ENCODE data around the gene GLIS1.
A peak's percentile ranks its signal among the peaks of the same experiment; 100 is the strongest.

The GLIS1 gene

GRCh38 chr1:53546409-53547155 lies 192.4 kb downstream of the GLIS1 start:
- no peak for DNase-seq (ENCODE audit: low spot score)

GRCh38 chr1:53545663-53546408 lies 193.1 kb downstream of the GLIS1 start:
- no peak for DNase-seq (ENCODE audit: low spot score)

GRCh38 chr1:53544728-53545515 lies 194.0 kb downstream of the GLIS1 start:
- DNase-seq (ENCODE audit: low spot score) = no peak

GRCh38 chr1:53543778-53544695 lies 194.9 kb downstream of the GLIS1 start:
- DNase-seq (ENCODE audit: low spot score) = peak; percentile 47

GRCh38 chr1:53543130-53543777 lies 195.7 kb downstream of the GLIS1 start:
- no peak for DNase-seq (ENCODE audit: low spot score)

- no peak for DNase-seq (ENCODE audit: low spot score)
These were observed 196.4 kb downstream of the GLIS1 start for GRCh38 chr1:53542551-53542950.

GRCh38 chr1:53541761-53542550 lies 197.0 kb downstream of the GLIS1 start:
- peak; percentile 91 for DNase-seq (ENCODE audit: low spot score)

- no peak for DNase-seq (ENCODE audit: low spot score)
These were observed 197.7 kb downstream of the GLIS1 start for GRCh38 chr1:53541263-53541625.

GRCh38 chr1:53540604-53541262 lies 198.2 kb downstream of the GLIS1 start:
- DNase-seq (ENCODE audit: low spot score) = no peak

GRCh38 chr1:53539711-53540603 lies 199.0 kb downstream of the GLIS1 start:
- DNase-seq (ENCODE audit: low spot score) = no peak

- DNase-seq (ENCODE audit: low spot score) = no peak
These were observed 199.7 kb downstream of the GLIS1 start for GRCh38 chr1:53539226-53539625.

- DNase-seq (ENCODE audit: low spot score) = no peak
These were observed 202.4 kb downstream of the GLIS1 start for GRCh38 chr1:53536606-53537005.

GRCh38 chr1:53535846-53536245 lies 203.1 kb downstream of the GLIS1 start:
- DNase-seq (ENCODE audit: low spot score) = no peak

- no peak for DNase-seq (ENCODE audit: low spot score)
These were observed 203.7 kb downstream of the GLIS1 start for GRCh38 chr1:53535226-53535625.

- no peak for DNase-seq (ENCODE audit: low spot score)
These were observed 206.1 kb downstream of the GLIS1 start for GRCh38 chr1:53532912-53533311.

- DNase-seq (ENCODE audit: low spot score) = no peak
These were observed 206.6 kb downstream of the GLIS1 start for GRCh38 chr1:53532377-53532776.

- DNase-seq (ENCODE audit: low spot score) = no peak
These were observed 208.4 kb downstream of the GLIS1 start for GRCh38 chr1:53530550-53530949.

- DNase-seq (ENCODE audit: low spot score) = no peak
These were observed 209.4 kb downstream of the GLIS1 start for GRCh38 chr1:53529555-53529954.

- no peak for DNase-seq (ENCODE audit: low spot score)
These were observed 211.6 kb downstream of the GLIS1 start for GRCh38 chr1:53527368-53527767.
